Stimulated activated CD8-positive, alpha-beta memory T cell treated with anti-CD3 and anti-CD28 coated beads, Interleukin-2, amount 100 ng/mL, for 1 hour (primary cell): Measurements from ENCODE around the gene ADGRV1.
"Not testable (repeated sequence)": the region's sequence is repeated elsewhere in the genome, so short reads cannot be mapped to it uniquely, and the experiment has no call there.

Experiments
- DNase-seq, 2 donors: peaks; one replicate each; pipeline ENCODE4 v3.0.0-alpha.2; 2020; ENCODE audit warnings: low read depth in 2 of 2

ADGRV1 gene

DNA sequence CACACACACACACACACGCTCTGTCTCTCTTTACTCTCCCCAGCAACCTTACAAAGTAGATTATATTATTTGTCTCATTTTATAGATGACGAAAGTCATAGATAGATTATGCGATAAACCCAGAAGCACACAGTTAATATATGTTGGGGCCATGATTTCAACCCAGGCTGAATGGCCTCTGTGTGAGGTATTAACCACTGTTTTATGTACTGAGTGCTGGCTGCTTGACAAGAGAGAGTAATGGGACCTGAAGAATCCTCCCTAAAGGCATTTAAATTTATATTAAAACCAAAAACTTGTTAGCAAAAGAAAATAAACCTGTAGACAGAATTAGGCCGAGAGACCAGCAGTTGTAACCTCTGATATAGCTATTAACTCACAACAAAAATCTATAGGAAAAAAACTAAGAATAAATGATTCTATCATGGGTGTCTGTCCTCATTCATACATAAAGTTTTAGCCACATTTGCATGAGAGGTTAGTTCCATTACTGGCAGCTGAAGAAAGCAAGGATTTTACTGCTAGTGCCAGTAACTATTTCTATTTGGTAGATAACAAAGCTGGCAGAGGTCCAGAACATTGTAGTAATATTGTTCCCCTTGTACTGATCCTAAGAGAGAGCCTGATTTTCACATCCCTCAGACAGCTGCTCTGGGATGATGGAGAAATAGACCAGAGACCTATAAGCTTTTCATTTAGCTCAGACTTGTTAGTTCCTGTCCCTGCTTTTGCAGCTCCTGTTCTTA, 250.9 kb downstream of the ADGRV1 start:
- DNase-seq: no peak

DNA sequence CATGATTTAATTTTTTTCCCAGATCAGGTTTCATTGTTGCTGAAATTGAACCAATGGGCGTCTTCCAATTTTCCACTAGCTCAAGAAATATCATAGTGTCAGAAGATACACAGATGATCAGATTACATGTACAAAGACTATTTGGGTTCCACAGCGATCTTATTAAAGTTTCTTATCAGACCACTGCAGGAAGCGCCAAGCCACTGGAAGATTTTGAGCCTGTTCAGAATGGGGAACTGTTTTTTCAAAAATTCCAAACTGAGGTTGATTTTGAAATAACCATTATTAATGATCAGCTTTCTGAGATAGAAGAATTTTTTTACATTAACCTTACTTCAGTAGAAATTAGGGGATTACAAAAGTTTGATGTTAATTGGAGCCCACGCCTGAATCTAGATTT, 251.6 kb downstream of the ADGRV1 start:
- no peak for DNase-seq

DNA sequence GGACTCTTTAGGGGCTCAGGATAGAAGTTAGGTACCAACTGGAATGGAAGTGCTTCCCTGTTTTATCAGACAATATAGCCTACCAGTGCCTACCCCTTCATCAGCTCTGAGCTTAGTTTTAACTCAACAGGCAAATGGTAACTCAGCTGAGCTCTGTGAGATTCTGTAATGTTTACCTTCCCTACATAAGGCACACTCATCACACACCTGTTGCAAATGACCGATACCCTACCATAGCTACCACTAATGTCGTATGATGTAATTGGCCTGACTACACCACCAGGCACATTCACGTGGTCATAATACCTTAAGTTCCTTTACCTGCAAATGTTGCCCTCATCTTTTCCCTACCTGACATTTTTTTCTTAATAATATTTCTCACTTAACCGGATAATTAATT, 254.8 kb downstream of the ADGRV1 start:
- no peak for DNase-seq

DNA sequence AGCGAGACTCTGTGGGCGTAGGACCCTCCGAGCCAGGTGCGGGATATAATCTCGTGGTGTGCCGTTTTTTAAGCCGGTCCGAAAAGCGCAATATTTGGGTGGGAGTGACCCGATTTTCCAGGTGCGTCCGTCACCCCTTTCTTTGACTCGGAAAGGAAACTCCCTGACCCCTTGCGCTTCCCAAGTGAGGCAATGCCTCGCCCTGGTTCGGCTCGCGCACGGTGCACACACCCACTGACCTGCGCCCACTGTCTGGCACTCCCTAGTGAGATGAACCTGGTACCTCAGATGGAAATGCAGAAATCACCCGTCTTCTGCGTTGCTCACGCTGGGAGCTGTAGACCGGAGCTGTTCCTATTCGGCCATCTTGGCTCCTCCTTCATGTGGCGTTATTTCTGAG, 263.5 kb downstream of the ADGRV1 start:
- not testable (repeated sequence) for DNase-seq

DNA sequence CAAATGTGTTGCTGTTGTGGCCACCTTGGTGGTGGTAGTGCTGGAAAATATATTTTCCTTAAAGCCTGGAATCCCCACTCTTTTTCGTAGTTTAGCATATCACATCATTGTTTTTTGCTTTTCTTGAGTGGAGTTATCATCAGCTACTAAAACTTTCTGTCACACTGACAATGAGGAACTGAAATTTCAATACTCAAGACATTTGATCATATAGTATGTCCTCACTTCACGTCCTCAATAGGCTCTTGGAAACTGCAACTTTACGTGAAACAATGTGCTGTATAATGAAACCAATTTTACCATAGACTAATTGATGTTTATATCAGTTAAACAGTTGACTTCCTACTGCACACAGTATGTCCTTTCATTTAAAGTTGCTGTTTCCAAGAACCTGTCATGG, 265.8 kb downstream of the ADGRV1 start:
- DNase-seq: no peak

DNA sequence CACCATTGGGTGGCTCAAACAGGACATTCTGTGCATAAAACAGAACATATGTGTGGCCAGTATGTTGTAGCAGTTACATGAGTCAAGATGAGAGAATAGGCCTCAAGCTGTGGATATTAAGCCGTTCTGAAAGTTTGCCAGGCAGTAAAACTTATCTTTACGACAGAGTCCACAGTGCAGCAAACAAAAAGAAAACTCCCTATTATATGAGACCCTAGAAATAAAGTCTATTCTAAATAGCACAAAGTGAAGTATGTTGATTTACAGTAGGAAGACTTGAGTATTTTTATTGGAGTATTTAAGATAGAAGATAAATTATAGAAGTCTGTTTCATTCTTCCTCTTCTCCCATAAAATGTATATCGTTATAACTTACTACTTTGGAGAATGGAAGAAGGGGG, 271.5 kb downstream of the ADGRV1 start:
- no peak for DNase-seq

DNA sequence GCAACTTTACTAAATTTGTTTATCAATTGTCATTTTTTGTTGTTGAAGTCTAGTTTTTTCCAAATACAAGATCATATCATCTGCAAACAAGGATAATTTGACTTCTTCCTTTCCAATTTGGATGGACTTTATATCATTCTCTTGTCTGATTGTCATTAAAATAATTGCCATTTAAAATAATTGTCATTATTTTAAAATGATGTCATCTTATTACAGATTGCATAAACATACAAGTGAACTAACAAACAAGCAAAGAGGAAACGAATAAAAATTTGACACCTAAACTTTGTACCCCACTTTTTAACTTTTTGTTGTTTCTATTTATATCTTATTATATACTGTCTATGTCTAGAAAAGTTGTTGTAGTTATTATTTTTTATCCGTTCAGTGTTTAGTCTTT, 275.2 kb downstream of the ADGRV1 start:
- DNase-seq: no peak

DNA sequence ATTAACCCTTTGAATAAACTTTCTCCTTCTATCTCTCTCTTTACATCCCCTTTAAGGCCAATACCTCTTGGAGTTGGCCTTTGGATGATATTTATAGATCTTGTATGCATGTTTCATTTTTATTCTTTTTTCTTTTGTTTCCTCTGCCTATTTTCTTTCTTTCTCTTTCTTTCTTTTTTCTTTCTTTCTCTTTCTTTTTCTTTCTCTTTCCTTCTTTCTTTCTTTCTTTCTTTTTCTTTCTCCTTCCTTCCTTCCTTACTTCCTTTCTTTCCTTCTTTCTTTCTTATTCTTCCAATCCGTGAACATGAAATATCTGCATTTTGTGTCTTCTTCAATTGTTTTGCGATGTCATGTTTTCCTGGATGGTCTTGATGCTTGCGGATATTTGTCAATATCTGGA, 276.1 kb downstream of the ADGRV1 start:
- no peak for DNase-seq

DNA sequence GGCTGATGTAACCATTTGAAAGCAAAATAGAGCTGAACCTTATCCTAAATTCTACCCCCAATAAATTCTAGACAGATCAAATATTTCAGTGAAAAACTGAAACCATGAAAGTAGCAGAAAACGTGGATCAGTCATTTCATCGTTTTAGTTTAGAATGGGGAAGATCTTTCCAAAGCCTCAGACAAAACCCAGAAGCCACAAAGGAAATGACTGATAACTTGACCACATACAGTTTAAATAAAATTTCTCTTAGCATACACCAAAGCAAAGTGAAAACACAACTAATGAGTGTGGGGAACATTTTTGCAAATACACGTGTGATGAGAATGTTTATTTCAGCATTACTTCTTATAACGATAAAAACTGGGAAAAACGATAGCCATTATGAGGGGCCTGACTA, 284.8 kb downstream of the ADGRV1 start:
- no peak for DNase-seq

DNA sequence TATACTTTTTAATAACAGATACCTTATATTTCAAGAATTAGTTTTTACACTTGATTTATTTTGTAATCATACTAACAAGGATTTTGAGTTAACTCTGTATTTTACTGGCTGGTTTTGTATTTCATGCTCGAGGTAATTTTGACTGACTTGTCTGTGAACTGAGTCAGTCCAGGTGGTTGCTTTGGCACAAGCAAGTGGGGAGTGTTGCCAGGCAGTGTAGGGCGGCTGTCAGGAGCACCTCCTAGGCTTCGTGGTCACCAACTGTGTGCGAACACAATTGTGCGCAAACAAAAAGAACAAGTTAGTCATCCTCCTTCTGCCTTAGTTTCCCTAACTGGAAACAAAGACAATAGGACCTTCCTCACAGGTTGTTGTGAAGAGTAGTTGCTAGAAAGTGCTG, 286.3 kb downstream of the ADGRV1 start:
- DNase-seq: no peak

DNA sequence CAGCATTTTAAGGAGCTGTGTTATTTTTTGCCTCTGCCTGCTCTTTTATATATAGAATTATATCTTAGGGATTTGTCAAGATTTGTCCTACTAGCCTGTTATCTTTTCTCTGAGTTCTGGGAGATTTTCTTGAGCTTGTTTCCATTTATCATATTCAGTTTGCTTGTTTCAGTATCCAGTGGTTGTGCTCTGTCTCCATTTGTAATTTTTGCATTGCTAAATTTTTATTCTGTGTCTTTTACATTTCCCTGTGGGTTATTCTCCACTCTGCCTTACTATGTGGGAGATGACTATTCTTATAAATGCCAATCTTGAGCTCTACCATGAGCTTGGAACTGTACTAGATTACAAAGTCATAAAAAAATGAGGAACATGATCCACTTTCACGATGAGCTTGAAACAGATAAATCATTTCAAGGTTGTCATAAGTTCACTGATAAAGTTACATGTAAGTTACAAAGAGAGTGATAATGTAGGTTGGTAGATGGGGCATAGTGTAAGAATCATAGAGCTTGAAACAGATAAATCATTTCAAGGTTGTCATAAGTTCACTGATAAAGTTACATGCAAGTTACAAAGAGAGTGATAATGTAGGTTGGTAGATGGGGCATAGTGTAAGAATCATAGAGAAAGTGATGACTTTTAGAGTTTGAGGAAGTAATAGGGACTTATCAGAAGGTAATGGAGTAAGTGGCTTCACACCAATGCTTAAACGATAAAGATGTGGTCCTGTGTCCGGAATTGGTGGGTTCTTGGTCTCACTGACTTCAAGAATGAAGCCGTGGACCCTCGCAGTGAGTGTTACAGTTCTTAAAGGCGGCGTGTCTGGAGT, 287.3 kb downstream of the ADGRV1 start:
- DNase-seq: no peak

DNA sequence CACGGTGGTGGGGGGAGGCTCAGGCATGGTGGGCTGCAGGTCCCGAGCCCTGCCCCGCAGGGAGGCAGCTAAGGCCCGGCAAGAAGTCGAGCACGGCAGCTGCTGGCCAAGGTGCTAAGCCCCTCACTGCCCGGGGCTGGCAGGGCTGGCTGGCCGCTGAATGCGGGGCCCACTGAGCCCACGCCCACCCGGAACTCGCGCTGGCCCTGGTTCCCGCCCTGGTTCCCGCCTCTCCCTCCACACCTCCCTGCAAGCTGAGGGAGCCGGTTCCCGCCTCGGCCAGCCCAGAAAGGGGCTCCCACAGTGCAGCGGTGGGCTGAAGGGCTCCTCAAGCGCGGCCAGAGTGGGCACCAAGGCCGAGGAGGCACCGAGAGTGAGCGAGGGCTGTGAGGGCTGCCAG, 289.0 kb downstream of the ADGRV1 start:
- DNase-seq: not testable (repeated sequence)

DNA sequence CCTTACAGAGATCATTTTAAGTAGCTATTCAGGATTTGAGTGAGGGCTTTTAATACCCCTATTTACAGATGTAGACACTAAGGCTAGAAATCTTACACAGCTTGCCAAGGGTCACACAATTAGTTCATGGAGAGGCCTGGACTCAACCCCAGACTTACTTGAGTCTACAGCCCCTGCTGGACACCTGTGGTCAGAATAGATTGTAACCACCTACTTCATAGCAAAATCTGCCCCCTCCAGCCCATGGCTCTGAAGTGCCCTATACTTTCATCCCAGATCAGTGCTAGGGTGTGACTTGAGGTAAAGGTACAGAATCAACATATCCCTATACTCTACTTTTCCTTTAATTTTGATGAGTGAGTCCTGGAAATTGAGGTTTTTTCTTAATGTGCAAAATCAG, 291.3 kb downstream of the ADGRV1 start:
- no peak for DNase-seq

DNA sequence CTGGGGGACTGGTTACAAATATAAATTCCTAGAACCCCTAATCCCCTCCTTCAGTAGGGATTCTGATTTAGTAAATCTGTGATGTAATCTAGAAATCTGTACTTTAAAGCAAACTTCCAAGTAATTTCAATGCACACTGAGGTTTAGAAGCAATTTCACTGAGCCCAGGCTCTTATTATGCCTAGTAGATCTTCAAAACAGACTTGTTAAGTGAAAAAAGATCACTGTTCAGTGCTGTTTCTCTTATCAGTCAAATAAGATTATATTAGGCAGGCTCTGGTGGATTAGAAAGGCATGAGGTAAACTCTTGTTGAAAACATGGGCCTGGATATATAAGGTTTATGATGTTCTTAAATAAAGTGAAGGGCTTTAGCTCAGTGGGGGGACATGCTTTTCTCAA, 293.9 kb downstream of the ADGRV1 start:
- DNase-seq: no peak

DNA sequence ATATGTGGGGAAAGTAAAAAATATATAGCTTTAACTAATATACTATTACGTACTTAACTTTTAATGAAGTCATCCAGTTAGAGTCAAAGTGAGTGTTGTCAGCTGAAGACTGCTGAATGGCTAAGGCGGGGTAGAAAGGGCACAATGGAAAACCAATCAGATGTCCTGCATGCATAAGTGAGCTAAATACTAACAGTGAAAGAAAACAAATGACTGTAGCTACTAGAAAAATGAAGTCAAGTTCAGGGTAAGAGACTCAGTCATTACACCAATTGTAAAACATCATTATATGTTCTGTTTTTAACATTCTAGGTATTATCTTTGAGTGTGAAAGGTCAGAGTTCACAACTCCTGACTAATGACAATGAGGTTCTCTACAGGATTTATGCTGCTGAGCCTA, 295.2 kb downstream of the ADGRV1 start:
- no peak for DNase-seq

DNA sequence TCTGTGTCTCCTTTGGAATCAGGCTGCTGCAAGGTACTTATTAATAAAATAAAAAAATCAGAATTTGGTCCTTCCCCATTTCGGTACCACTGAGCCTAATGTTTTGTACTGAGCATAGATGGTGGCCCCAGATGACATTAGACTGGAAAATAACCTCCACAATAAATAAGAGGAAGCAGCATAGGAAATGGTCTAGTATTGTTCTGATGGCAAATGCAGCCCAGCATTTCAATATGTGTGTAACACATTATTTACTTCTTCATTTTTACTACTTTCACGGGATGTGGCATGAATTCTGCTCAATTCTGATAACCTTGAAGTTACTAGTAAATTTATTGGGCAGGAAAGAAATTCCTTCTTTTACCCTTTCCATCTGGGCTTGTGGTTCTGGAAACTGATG, 295.6 kb downstream of the ADGRV1 start:
- DNase-seq: no peak

DNA sequence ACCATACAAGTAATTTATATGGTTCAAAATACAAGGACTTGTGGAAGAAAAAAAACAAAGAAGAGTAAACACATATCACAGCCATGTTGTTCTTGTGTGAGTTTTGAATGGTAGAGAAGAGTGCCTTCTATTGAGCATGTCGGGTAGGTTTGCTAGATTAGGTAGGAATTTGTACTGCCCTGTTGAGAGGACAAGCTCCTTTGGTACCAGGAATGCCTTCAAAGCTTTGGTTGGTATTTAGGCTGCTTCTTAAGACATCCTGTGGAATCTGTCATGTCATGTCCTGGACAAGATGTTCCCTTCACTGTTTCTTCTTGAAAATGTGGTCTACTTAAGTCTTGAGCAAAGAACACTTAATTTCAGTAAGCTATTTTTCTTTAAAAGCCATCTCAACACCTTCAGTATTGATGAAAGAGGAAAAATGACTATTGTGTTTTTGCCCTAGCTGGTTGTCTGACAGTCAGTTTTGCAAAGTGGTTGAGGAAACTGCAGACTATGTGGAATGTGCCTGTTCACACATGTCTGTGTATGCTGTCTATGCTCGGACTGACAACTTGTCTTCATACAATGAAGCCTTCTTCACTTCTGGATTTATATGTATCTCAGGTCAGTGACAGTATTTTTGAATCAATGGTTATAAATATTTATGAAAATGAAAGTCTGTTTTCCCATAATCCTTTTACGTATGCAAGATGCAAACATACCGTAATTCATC, 296.9 kb downstream of the ADGRV1 start:
- no peak for DNase-seq

DNA sequence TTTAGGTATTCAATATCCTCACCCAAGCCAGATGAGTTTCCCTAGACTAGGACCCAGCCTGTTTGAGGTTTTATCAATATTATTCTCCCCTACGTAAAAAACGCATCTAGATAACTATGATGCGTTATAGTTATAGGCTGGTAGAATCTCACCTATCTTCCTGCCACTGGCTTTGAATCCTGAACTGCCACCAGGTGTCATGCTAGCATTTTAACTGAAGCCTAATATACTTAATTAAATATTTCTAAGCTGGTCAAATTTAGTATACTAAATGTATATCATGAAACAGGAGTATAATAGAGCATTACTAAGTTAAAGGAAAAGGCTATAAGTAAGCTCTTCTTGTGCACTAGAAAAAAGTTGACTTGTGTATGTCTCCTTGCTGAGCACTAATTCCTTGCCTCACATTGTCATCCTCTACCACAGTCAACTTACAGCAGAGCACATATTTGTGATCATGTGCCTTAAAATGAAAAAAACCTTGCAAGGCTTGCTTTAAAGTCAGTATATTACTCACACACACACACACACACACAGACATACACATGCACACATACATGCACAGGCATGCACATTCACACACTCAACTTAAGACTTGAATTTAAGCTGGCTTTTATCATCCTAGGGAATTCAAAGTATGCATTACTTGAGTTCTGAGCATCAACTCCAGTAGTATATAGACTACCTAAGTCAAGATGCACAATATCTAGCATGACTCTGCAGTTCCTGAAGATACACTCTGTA, 303.4 kb downstream of the ADGRV1 start:
- DNase-seq: no peak

DNA sequence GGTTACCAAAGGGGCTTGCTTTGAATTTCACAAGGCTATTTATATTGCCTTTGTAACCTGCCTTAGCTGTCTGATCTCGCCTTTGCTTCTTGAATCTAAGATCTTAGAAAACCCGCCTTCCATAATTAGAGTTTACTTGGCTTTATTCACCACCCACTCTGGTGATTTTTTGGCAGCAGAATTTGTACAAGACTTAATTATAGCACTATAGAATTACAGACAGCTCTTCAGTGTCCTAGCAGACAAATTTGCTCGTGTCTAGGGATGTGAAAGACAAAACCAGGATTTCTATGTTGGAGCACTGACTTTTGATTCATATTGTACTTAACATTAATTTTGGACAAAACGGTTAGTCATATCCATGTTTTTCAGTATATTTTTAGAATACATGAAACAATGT, 306.6 kb downstream of the ADGRV1 start:
- no peak for DNase-seq

DNA sequence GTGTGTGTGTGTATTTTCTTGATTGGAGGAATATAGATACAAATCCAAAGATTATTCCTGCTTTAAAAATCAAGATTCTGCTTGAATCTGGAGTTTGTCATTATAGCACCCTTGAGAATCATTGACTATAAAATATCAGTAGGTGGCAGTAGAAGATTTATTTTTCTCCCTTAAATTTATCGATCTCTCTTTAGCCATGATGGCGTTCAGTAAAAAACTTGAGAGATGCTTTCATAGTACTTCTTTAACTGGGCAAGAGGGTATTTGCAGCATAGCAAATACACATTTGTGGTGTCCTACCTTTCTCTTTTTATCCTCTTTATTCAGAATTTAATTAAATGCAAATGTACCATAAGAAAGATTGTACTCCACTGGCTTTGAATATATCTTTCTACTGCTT, 307.7 kb downstream of the ADGRV1 start:
- DNase-seq: no peak

DNA sequence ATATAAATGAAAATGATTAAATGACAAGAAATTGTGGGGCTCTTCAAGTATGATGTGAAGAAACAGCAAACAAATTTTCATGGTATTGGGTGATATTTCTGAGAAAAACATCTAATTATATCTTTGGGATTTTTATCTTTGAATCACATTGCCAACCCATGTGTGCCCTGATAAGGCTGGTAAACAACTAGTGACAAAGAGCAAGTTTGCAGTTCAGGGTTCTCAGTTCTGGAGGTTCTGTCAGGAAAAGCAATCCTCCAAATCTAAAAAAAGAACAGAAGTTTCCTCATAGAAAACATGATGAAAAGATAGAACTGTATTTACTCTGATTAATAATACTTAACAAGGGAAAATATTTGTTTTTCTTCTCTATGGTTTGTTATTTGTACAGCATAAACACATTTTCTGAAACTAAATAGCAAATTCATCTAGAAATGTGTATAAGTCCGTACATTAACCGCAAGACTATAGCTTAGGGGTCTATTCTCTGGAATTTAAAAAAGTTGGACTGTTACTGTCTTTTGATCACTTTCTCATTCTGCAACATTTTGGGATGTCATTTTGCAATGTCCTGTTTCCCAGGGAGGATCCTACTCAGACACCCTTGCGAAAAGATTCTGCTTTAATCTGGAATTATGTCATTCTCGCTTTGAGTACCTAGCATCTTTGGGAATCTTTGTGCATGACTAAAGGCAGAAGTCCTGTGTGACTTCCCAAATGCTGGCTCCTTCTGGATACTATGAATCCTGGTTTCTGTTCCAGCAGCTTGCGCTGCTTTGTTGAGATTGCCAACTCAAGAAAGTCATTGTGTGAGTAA, 308.5 kb downstream of the ADGRV1 start:
- no peak for DNase-seq
